ENCODE results near the gene DPF1.

Gene DPF1

GRCh38 chr19:38180071-38180470, 44.0 kb downstream of the DPF1 start:
- DNase-seq (ENCODE audit: low read depth) = no peak
- TF ChIP-seq, protein P1, sequence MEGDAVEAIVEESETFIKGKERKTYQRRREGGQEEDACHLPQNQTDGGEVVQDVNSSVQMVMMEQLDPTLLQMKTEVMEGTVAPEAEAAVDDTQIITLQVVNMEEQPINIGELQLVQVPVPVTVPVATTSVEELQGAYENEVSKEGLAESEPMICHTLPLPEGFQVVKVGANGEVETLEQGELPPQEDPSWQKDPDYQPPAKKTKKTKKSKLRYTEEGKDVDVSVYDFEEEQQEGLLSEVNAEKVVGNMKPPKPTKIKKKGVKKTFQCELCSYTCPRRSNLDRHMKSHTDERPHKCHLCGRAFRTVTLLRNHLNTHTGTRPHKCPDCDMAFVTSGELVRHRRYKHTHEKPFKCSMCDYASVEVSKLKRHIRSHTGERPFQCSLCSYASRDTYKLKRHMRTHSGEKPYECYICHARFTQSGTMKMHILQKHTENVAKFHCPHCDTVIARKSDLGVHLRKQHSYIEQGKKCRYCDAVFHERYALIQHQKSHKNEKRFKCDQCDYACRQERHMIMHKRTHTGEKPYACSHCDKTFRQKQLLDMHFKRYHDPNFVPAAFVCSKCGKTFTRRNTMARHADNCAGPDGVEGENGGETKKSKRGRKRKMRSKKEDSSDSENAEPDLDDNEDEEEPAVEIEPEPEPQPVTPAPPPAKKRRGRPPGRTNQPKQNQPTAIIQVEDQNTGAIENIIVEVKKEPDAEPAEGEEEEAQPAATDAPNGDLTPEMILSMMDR (IDR thresholded peaks at IDR 0.05; ENCODE audit: low read length, missing control alignments) = no peak
- no peak overlapping the region for H3K4me3 ChIP-seq (replicated peaks; ENCODE audit: low read depth, low read length)

GRCh38 chr19:38175422-38175821, 48.6 kb downstream of the DPF1 start:
- no peak for DNase-seq (ENCODE audit: low read depth)
- TF ChIP-seq, protein P1 (IDR thresholded peaks at IDR 0.05; ENCODE audit: low read length, missing control alignments) = no peak

GRCh38 chr19:38173291-38174041, 50.6 kb downstream of the DPF1 start:
- no peak overlapping the region for H3K4me3 ChIP-seq (replicated peaks; ENCODE audit: low read depth, low read length)
- peak; percentile 23 for DNase-seq (ENCODE audit: low read depth)
- TF ChIP-seq, protein P1 (IDR thresholded peaks at IDR 0.05; ENCODE audit: low read length, missing control alignments) = no peak

More at GRCh38 chr19:38175422-38175821, 48.6 kb downstream of the DPF1 start:
- H3K4me3 ChIP-seq (replicated peaks; ENCODE audit: low read depth, low read length) = no peak overlapping the region

- DNase-seq (ENCODE audit: low read depth) = no peak
- TF ChIP-seq, protein P1 (IDR thresholded peaks at IDR 0.05; ENCODE audit: low read length, missing control alignments) = no peak
- no peak overlapping the region for H3K4me3 ChIP-seq (replicated peaks; ENCODE audit: low read depth, low read length)
These were observed 52.0 kb downstream of the DPF1 start for GRCh38 chr19:38172001-38172400.

GRCh38 chr19:38170334-38170733, 53.7 kb downstream of the DPF1 start:
- no peak for DNase-seq (ENCODE audit: low read depth)
- TF ChIP-seq, protein P1 (IDR thresholded peaks at IDR 0.05; ENCODE audit: low read length, missing control alignments) = no peak
- no peak overlapping the region for H3K4me3 ChIP-seq (replicated peaks; ENCODE audit: low read depth, low read length)

DNA sequence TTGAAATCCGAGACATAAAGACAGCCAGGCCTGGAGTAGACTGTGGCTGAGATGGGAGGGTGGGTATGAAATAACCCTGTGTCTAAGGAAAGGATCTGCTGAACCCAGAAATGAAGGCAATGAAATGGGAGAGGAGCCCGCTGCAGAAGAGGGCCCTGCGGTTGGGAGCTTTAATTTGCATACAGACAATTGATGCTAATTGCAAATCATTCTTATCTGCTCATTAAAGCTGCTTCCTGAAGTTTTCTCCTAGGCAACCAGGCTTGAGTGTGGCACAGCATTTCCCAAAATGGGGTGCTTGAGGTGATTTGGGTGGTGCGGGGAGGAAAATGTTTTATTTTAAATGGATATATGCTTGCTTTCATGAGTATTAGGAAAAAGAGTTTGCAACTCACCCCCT, 55.4 kb downstream of the DPF1 start:
- H3K4me3 ChIP-seq (replicated peaks; ENCODE audit: low read depth, low read length) = no peak overlapping the region
- TF ChIP-seq, protein P1 (IDR thresholded peaks at IDR 0.05; ENCODE audit: low read length, missing control alignments) = no peak
- no peak for DNase-seq (ENCODE audit: low read depth)

GRCh38 chr19:38165335-38165734, 58.7 kb downstream of the DPF1 start:
- no peak for DNase-seq (ENCODE audit: low read depth)
- no peak overlapping the region for H3K4me3 ChIP-seq (replicated peaks; ENCODE audit: low read depth, low read length)
- TF ChIP-seq, protein P1 (IDR thresholded peaks at IDR 0.05; ENCODE audit: low read length, missing control alignments) = no peak
